ENCODE data around the gene UGCG.
A peak's percentile ranks its signal among the peaks of the same experiment; 100 is the strongest.

The UGCG gene

DNA sequence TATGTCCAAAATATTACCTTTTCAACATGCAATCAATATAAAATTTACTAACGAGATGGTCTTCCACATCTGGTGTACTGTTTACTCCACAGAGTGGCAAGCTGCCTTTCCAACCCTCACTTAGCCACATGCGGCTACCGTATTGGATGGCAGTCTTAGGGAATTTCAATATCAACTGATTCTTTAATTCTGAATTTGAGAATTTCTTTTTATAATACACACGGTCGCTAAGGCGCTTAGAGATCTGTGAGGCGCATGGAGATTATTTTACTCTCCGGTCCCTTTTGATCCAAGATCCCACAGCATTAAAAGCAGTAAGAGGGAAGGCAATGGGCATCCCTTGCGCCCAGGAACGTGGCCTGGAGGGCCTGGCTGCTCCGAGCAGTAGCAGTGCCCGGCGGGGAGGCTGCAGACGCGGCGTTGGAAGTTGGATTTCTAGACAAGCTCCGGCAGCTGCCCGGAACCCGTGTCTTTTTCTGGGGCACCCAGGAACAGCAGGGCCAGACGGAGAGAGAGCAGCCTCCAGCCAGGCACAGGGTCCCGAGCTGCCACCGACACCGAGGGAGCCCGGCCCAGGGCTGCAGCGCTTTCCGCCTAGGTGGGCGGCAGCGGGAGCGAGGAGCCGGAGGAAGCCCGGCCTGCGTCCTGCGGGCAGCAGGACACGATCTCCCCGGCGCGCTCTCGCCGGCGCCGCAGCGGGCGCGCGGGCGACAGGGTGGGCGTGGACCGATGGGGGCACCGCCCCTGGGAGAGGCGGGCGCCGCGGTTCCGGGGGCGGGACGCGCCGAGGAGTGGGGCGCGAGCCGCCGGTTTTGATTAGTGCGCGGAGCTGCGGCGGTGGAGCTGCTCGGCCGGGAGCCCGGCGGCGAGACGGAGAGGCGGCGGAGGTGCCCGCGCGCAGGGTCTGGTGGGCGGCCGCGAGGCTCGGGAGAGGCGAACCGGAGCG lies at the start of gene UGCG:
Gene UGCG, plus strand, starts transcription at position 819 of the 946 bp plus-strand sequence. CDS start 402 bp downstream, outside the sequence.
- H3K4me3 Mint-ChIP-seq = peak within 1 kb of the TSS; percentile 93 to 96 (median 94)
- H3K27ac Mint-ChIP-seq = peak within 1 kb of the TSS; percentile 96 to 98 (median 98)
- H3K27me3 Mint-ChIP-seq (ENCODE audit: low read depth) = no peaks in the 10 kb centered on the region
- H3K36me3 Mint-ChIP-seq (ENCODE audit: low read depth) = no peaks in the 10 kb centered on the region
- no peaks in the 10 kb centered on the region for H3K9me3 Mint-ChIP-seq
- H3K4me1 Mint-ChIP-seq = peaks cover 5% of the 10 kb centered on the region
- TF ChIP-seq, protein P1, sequence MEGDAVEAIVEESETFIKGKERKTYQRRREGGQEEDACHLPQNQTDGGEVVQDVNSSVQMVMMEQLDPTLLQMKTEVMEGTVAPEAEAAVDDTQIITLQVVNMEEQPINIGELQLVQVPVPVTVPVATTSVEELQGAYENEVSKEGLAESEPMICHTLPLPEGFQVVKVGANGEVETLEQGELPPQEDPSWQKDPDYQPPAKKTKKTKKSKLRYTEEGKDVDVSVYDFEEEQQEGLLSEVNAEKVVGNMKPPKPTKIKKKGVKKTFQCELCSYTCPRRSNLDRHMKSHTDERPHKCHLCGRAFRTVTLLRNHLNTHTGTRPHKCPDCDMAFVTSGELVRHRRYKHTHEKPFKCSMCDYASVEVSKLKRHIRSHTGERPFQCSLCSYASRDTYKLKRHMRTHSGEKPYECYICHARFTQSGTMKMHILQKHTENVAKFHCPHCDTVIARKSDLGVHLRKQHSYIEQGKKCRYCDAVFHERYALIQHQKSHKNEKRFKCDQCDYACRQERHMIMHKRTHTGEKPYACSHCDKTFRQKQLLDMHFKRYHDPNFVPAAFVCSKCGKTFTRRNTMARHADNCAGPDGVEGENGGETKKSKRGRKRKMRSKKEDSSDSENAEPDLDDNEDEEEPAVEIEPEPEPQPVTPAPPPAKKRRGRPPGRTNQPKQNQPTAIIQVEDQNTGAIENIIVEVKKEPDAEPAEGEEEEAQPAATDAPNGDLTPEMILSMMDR (IDR thresholded peaks at IDR 0.05; ENCODE audit: unreplicated experiment in 3 of 3) = no peak

GRCh38 chr9:111851553-111851952 lies 45.1 kb upstream of the UGCG start:
- Mint-ChIP-seq H3K36me3 (ENCODE audit: low read depth) (no peaks in the 10 kb centered on the region), H3K27me3 (ENCODE audit: low read depth) (peaks cover 3% of the 10 kb centered on the region), H3K4me3 (no peak overlapping the region), H3K4me1 (no peaks in the 10 kb centered on the region), H3K9me3 (no peaks in the 10 kb centered on the region), H3K27ac (no peak overlapping the region)
- TF ChIP-seq, protein P1 (IDR thresholded peaks at IDR 0.05; ENCODE audit: unreplicated experiment in 3 of 3) = no peak

DNA sequence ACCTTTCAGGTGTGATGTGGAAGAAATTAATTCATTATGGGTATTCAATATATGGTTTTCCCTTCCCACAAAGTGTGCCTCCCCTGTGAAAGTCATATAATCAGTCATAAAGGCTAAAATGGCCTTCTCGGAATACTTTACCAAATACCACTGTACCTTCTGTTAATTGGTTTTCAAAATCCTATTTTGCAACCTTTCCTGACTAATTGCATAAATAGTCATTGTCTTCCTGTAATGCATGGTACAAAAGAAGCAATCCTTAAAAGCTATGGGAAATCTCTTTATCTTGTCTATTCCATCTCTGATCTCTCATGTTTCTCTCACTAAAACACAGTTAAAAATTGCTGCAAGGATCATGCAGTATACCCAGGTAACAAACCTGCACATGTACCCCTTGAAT lies 44.3 kb upstream of the UGCG start:
- no peaks in the 10 kb centered on the region for H3K36me3 Mint-ChIP-seq (ENCODE audit: low read depth)
- no peak overlapping the region for H3K27ac Mint-ChIP-seq
- no peak overlapping the region for H3K4me3 Mint-ChIP-seq
- no peaks in the 10 kb centered on the region for H3K9me3 Mint-ChIP-seq
- TF ChIP-seq, protein P1 (IDR thresholded peaks at IDR 0.05; ENCODE audit: unreplicated experiment in 3 of 3) = no peak
- no peaks in the 10 kb centered on the region for H3K4me1 Mint-ChIP-seq
- H3K27me3 Mint-ChIP-seq (ENCODE audit: low read depth) = no peaks in the 10 kb centered on the region

DNA sequence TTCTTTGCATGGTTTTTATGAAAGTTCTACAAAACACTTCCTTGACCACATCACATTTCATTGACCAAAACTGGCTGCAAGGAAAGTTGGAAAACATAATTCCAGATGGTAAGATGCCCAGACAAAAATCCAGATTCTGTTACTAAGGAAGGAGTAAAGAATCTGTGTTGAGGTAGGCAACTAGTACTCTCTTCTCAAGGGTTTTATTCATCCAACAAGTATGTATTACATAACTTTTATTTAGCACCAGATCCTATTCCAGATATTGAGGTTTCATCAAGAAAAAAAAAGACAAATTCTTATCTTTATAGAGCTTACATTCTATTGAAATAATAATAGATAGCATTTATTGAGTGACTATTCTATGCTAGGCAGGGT lies 43.2 kb upstream of the UGCG start:
- H3K4me3 Mint-ChIP-seq = no peak overlapping the region
- H3K4me1 Mint-ChIP-seq = no peaks in the 10 kb centered on the region

DNA sequence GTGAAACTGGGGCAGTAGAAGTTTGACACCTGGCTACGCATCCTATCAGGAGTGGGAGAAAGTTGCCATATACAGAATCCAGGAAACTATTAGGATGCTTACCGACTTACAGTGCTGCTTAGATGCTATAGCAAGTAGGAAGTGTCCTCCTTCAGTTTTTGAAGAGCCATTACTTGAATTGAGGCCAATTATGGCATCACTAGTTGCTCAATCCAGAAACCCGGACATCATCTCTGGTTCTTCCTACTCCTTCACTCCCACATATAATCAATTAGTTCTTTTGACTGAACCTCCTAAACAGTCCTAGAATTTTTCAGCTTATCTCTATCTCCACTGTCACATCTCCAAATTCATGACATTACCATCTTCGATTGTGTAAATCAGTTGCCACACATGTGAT lies 41.8 kb upstream of the UGCG start:
- Mint-ChIP-seq H3K9me3 (no peaks in the 10 kb centered on the region), H3K27ac (no peak overlapping the region), H3K4me3 (no peak overlapping the region), H3K36me3 (ENCODE audit: low read depth) (no peaks in the 10 kb centered on the region), H3K4me1 (no peaks in the 10 kb centered on the region), H3K27me3 (ENCODE audit: low read depth) (no peaks in the 10 kb centered on the region)
- TF ChIP-seq, protein P1 (IDR thresholded peaks at IDR 0.05; ENCODE audit: unreplicated experiment in 3 of 3) = no peak

More for the DNA sequence above, 43.2 kb upstream of the UGCG start:
- H3K27ac Mint-ChIP-seq = no peak overlapping the region
- H3K9me3 Mint-ChIP-seq = no peaks in the 10 kb centered on the region
- no peaks in the 10 kb centered on the region for H3K36me3 Mint-ChIP-seq (ENCODE audit: low read depth)
- TF ChIP-seq, protein P1 (IDR thresholded peaks at IDR 0.05; ENCODE audit: unreplicated experiment in 3 of 3) = no peak
- H3K27me3 Mint-ChIP-seq (ENCODE audit: low read depth) = no peaks in the 10 kb centered on the region
